ENCODE results near the gene CTDNEP1. TPM values are rescaled to one million over a fixed set of nuclear protein-coding genes. Genes with fewer than 3 reads are reported as not detected.

CTDNEP1 gene
- total and polyA plus RNA-seq, 2 of the 4 experiments (the other 2 are of a cell fraction), result 23.8 to 132 TPM

DNA sequence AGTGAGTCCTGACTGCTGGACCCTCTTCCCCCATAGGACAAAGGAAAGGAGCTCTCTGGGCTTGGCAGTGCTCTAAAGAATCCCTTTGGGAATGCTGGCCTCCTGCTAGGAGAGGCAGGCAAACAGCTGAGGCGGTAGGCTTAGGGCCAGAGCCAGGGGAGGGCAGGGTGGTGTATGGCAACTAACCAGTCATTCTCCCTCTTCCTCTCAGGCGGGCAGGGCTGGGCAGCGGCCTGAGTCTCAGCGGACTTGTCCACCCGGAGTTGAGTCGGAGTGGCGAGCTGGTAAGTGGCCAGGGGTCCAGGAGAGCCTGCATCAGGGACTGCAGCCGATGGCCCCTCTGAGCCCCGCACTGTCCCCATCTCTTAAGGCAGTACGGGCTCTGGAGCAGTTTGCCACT lies 27.4 kb downstream of the CTDNEP1 start:
- Histone ChIP-seq H2BK15ac (ENCODE audit: low read depth, low read length) (no peak overlapping the region), H3K9me3 (ENCODE audit: control insufficient read depth, insufficient read depth, low read length) (no peaks in the 10 kb centered on the region), H3K14ac (replicated peaks; ENCODE audit: low read depth, low read length) (no peak overlapping the region), H3K23ac (ENCODE audit: low read depth, low read length) (no peak overlapping the region), H3K36me3 (ENCODE audit: control insufficient read depth, insufficient read depth, low read length) (peaks cover 75% of the 10 kb centered on the region), H2AK5ac (ENCODE audit: low read depth, low read length) (no peak overlapping the region), H4K5ac (ENCODE audit: low read depth, low read length) (no peak overlapping the region), H4K20me1 (ENCODE audit: insufficient read depth, low read length) (peaks cover 32% of the 10 kb centered on the region), H3K4ac (ENCODE audit: low read depth, low read length) (no peak overlapping the region), H2BK20ac (ENCODE audit: low read depth, low read length) (no peak overlapping the region), H3K27ac (ENCODE audit: insufficient read depth, low read length) (no peak overlapping the region), H3K4me2 (ENCODE audit: low read depth, low read length) (no peak overlapping the region), H3K56ac (ENCODE audit: extremely low read depth, insufficient read depth, low read length) (no peak overlapping the region), H4K91ac (ENCODE audit: insufficient read depth, low read depth, low read length) (no peak overlapping the region), H2AFZ (replicated peaks; ENCODE audit: low read length, poor library complexity) (no peak overlapping the region), H2AK9ac (replicated peaks; ENCODE audit: low read depth, low read length, poor library complexity) (peak overlapping the region; percentile 34), H3K4me3 (ENCODE audit: insufficient read depth, low read depth, low read length) (no peak overlapping the region), H2BK5ac (ENCODE audit: low read depth, low read length, poor library complexity, severe bottlenecking) (no peak overlapping the region), H3K27me3 (ENCODE audit: control insufficient read depth, insufficient read depth, low read length) (no peaks in the 10 kb centered on the region), H2BK120ac (ENCODE audit: low read depth, low read length) (no peak overlapping the region), H3K9ac (ENCODE audit: low read depth, low read length) (no peak overlapping the region), H3K9me1 (ENCODE audit: insufficient read depth, low read length) (peaks cover 12% of the 10 kb centered on the region; the same call in 1 of the 2 replicates), H3K18ac (ENCODE audit: low read depth, low read length) (no peak overlapping the region), H4K8ac (ENCODE audit: low read depth in 2 of 2, low read length in 2 of 2) (no peak overlapping the region), H3K4me1 (ENCODE audit: control insufficient read depth, insufficient read depth, low read length) (peaks cover 11% of the 10 kb centered on the region), H3K79me1 (ENCODE audit: low read depth in 1 of 2, low read length in 2 of 2) (peaks cover 8 to 74% of the 10 kb centered on the region in 2 experiments)
- ATAC-seq (ENCODE audit: low read depth) (no peak), DNase-seq (no peak)
- BruUV-seq (replicated peaks), result no TSS peak
- no peak for TF ChIP-seq MAZ (IDR thresholded peaks at IDR 0.05; ENCODE audit: borderline replicate concordance, low read depth, low read length)
- TF ChIP-seq MAFK (IDR thresholded peaks at IDR 0.05; ENCODE audit: low read depth, low read length), result no peak
- TF ChIP-seq, protein P1, sequence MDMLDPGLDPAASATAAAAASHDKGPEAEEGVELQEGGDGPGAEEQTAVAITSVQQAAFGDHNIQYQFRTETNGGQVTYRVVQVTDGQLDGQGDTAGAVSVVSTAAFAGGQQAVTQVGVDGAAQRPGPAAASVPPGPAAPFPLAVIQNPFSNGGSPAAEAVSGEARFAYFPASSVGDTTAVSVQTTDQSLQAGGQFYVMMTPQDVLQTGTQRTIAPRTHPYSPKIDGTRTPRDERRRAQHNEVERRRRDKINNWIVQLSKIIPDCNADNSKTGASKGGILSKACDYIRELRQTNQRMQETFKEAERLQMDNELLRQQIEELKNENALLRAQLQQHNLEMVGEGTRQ (IDR thresholded peaks at IDR 0.05; ENCODE audit: low read depth, low read length), result no peak
- TF ChIP-seq RFX5 (IDR thresholded peaks at IDR 0.05; ENCODE audit: low read depth, low read length), result no peak
- TF ChIP-seq SMC3 (IDR thresholded peaks at IDR 0.05; ENCODE audit: low read depth, low read length), result no peak
- no peak for TF ChIP-seq RAD21 (IDR thresholded peaks at IDR 0.05; ENCODE audit: low read length)
- TF ChIP-seq FOS (IDR thresholded peaks at IDR 0.05; ENCODE audit: low read depth, low read length), result no peak
- no peak for TF ChIP-seq CHD1 (IDR thresholded peaks at IDR 0.05; ENCODE audit: low read depth, low read length)
- no peak for TF ChIP-seq MXI1 (IDR thresholded peaks at IDR 0.05; ENCODE audit: borderline replicate concordance, low read depth, low read length)
- TF ChIP-seq CEBPB (IDR thresholded peaks at IDR 0.05; ENCODE audit: low read depth, low read length), result no peak
- TF ChIP-seq, protein P2, sequence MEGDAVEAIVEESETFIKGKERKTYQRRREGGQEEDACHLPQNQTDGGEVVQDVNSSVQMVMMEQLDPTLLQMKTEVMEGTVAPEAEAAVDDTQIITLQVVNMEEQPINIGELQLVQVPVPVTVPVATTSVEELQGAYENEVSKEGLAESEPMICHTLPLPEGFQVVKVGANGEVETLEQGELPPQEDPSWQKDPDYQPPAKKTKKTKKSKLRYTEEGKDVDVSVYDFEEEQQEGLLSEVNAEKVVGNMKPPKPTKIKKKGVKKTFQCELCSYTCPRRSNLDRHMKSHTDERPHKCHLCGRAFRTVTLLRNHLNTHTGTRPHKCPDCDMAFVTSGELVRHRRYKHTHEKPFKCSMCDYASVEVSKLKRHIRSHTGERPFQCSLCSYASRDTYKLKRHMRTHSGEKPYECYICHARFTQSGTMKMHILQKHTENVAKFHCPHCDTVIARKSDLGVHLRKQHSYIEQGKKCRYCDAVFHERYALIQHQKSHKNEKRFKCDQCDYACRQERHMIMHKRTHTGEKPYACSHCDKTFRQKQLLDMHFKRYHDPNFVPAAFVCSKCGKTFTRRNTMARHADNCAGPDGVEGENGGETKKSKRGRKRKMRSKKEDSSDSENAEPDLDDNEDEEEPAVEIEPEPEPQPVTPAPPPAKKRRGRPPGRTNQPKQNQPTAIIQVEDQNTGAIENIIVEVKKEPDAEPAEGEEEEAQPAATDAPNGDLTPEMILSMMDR (conservative IDR thresholded peaks at IDR 0.05; ENCODE audit: low read depth, low read length), result no peak
- no peak for TF ChIP-seq NFE2L2 (IDR thresholded peaks at IDR 0.05; ENCODE audit: low read depth, low read length)
- no peak for TF ChIP-seq POLR2A (IDR thresholded peaks at IDR 0.05; ENCODE audit: low read depth, low read length)
- TF ChIP-seq, protein P3, sequence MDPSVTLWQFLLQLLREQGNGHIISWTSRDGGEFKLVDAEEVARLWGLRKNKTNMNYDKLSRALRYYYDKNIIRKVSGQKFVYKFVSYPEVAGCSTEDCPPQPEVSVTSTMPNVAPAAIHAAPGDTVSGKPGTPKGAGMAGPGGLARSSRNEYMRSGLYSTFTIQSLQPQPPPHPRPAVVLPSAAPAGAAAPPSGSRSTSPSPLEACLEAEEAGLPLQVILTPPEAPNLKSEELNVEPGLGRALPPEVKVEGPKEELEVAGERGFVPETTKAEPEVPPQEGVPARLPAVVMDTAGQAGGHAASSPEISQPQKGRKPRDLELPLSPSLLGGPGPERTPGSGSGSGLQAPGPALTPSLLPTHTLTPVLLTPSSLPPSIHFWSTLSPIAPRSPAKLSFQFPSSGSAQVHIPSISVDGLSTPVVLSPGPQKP (IDR thresholded peaks at IDR 0.05; ENCODE audit: borderline replicate concordance, low read depth, low read length), result no peak
- no peak for TF ChIP-seq BHLHE40 (IDR thresholded peaks at IDR 0.05; ENCODE audit: low read depth, low read length)
- TF ChIP-seq RCOR1 (IDR thresholded peaks at IDR 0.05; ENCODE audit: insufficient replicate concordance, low read length), result no peak
- CTCF ChIA-PET, result no interaction called here
- in situ Hi-C loops (cut with MboI; ENCODE audit: low sequenced_read_pairs) (no loop called here), dilution Hi-C loops (cut with HindIII; ENCODE audit: low sequenced_read_pairs, unreplicated experiment) (no loop called here), intact Hi-C loops (cut with micrococcal nuclease) (no loop called here)
- WGBS, 2 experiments (ENCODE audit: extremely low coverage in 2 of 2, insufficient read length in 1 of 2), result 100% methylated on average over 5 of the region's 10 CpGs; no CpG with 5 or more reads in 1 of the 2 experiments
- POLR2A ChIA-PET (ENCODE audit: unreplicated experiment), result interaction anchor here (0.6 kb wide), 2 partner anchors 10 kb away, joined by 3 read pairs; partner anchors contain the start of gene DVL2
